Activated T-helper 17 cell treated with anti-CD3 and anti-CD28 coated beads, Interleukin-2, amount 50 U/mL, for 72 hours (primary cell): ENCODE data around the gene TNFRSF1B. TPM values are rescaled to one million over a fixed set of nuclear protein-coding genes. Genes with fewer than 3 reads are reported as not detected.
"Not testable (repeated sequence)": the region's sequence is repeated elsewhere in the genome, so short reads cannot be mapped to it uniquely, and the experiment has no call there.

Source experiments
- ATAC-seq: fragments of 150-1000 bp; cut with Tn5 transposase; replicated peaks from 2 replicates; pipeline ENCODE4 v1.10.0; 2021; ENCODE audit warnings: mild to moderate bottlenecking, moderate library complexity
- H3K27ac Mint-ChIP-seq: one replicate; pipeline ENCODE4 v1.8.0; 2022; ENCODE audit warnings: mixed read lengths
- H3K27me3 Mint-ChIP-seq: one replicate; pipeline ENCODE4 v1.8.0; 2022; ENCODE audit warnings: mixed read lengths
- H3K36me3 Mint-ChIP-seq: one replicate; pipeline ENCODE4 v1.8.0; 2022; ENCODE audit warnings: low read depth, mild to moderate bottlenecking, mixed read lengths
- H3K4me1 Mint-ChIP-seq: one replicate; pipeline ENCODE4 v1.8.0; 2022; ENCODE audit warnings: mixed read lengths
- H3K4me3 Mint-ChIP-seq: one replicate; pipeline ENCODE4 v1.8.0; 2022; ENCODE audit warnings: mild to moderate bottlenecking, mixed read lengths
- H3K9me3 Mint-ChIP-seq: one replicate; pipeline ENCODE4 v1.8.0; 2022; ENCODE audit warnings: mixed read lengths
- total RNA-seq, 2 donors: library from RNA; stranded (reverse); gene quantifications; one replicate each; pipeline ENCODE4 v1.2.3, GENCODE V29; 2022

TNFRSF1B gene
- total RNA-seq, 2 donors from 2014 or later: 291 to 379 TPM

DNA sequence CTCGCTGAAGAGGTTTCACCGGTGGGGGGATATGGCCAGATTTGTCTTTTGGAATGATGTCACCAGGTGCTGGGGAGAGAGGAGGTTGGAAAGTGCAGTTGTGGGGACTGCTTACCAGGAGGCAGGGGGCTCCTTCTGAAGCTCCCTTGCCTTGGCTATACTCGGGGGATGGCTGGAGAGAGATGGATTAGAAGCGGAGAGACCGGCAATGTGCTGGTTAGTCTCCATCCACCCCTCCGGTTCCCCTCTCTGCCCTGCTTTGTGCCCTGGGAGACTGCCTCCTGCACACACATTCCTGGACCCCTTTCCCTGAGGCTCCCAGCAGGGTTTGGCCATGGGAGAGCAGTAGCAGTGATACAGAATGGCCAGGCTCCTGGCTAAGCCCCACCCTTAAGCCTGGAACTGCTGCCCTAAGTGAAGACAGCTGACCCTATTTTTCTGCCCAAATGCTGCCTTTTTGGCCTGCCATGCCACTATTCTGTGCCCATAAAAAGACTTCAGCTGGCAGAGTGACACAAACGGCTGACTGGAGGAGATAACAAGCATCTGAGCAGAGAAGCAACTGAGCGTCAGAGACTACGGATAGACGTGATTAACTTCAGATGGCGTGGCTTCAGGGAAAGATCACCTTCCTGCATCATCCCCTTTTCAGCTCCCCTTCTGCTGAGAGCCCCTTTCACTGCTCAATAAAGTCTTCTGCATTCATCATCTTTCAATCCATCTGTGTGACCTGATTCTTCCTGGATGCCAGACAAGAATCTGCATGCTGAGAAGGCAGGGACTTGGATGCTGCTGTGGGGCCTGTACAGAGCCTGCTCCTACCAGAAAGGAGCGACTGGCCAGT, 48.5 kb downstream of the TNFRSF1B start:
- ATAC-seq: no peak
- peak overlapping the region; percentile 73 for H3K27ac Mint-ChIP-seq
- H3K9me3 Mint-ChIP-seq: no peaks in the 10 kb centered on the region
- H3K27me3 Mint-ChIP-seq: no peaks in the 10 kb centered on the region
- peaks cover 9% of the 10 kb centered on the region for H3K36me3 Mint-ChIP-seq
- H3K4me1 Mint-ChIP-seq: peaks cover 14% of the 10 kb centered on the region
- no peak overlapping the region for H3K4me3 Mint-ChIP-seq

DNA sequence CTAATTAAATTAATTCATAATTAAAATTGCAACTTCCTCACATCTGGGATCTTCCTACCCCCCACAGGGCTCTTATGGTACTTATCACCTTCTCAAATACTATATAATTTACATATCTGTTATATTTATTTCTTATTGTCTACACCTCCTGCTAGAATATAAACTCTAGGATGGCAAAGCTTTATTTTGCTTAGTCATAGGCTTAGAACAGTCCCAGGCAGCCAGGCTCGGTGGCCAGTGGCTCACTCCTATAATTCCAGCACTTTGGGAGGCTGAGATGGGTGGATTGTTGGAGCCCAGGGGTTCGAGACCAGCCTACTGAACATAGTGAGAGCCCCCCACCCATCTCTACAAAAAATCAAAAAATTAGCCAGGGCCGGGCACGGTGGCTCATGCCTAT, 53.0 kb downstream of the TNFRSF1B start:
- Mint-ChIP-seq H3K27me3 (no peaks in the 10 kb centered on the region), H3K27ac (no peak overlapping the region), H3K4me3 (no peak overlapping the region), H3K9me3 (peaks cover 3% of the 10 kb centered on the region), H3K36me3 (no peaks in the 10 kb centered on the region), H3K4me1 (no peaks in the 10 kb centered on the region)
- no peak for ATAC-seq

DNA sequence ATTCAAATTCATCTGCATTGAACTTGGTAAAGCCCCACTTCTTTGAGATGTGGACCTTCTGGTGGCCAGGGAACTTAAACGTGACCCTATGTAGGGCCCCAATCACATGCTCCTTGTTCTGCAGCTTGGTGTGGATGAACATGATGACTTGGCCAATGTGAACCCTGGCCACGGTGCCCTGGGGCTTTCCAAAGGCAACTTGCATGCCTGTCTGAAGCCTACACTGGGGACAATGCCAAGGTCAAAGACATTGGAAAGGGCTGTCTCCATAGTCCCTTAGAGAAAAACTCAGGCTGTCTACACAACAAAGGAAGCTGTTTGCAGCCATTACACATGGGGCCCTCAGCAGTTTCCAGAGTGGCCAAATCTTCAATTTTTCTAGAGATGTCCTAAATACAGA, 54.1 kb downstream of the TNFRSF1B start:
- Mint-ChIP-seq H3K27me3 (no peaks in the 10 kb centered on the region), H3K4me1 (no peaks in the 10 kb centered on the region), H3K27ac (no peak overlapping the region), H3K36me3 (no peaks in the 10 kb centered on the region), H3K9me3 (peaks cover 3% of the 10 kb centered on the region), H3K4me3 (no peak overlapping the region)
- ATAC-seq: no peak

DNA sequence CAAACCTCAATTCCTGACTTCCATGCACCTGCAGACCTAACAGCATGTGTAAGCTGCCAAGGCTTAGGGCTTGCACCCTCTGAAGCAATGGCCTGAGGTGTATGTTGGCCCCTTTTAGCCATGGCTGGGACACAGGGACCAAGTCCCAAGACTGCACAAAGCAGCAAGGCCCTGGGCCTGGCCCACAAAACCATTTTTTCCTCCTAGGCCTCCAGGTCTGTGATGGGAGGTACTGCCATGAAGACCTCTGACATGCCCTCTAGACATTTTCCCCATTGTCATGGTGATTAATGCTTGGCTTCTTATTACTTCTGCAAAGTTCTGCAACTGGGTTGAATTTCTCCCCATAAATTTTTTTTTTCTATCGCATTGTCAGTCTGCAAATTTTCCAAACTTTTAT, 55.9 kb downstream of the TNFRSF1B start:
- not testable (repeated sequence) for H3K36me3 Mint-ChIP-seq, H3K4me3 Mint-ChIP-seq, H3K27me3 Mint-ChIP-seq, ATAC-seq, H3K9me3 Mint-ChIP-seq, H3K27ac Mint-ChIP-seq, H3K4me1 Mint-ChIP-seq

DNA sequence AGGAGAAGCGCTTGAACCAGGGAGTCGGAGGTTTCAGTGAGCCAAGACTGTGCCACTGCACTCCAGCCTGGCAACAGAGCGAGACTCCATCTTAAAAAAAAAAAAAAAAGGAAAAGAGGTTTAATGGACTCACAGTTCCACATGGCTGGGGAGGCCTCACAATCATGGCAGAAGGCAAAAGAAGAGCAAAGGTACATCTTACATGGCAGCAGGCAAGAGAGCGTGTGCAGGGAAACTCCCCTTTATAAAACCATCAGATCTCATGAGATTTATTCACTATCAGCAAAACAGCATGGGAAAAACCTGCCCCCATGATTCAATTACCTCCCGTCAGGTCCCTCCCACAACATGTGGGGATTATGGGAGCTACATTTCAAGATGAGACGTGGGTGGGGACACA, 57.3 kb downstream of the TNFRSF1B start:
- ATAC-seq, H3K36me3 Mint-ChIP-seq: not testable (repeated sequence)

DNA sequence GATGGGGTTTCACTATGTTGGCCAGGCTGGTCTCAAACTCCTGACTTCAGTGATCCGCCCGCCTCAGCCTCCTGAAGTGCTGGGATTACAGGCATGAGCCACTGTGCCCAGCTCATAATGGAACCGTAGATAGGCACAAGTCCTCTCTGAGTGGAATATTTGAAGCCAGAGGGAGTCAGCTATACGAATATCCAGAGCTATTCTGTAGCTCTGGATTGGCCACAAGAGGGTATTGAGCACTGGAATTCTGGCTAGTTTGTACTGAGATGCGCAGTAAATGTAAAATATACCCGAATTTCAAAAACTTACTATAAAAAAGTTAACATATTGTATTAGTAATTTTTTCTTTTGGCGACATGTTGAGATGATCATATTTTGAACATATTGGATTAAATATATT, 62.2 kb downstream of the TNFRSF1B start:
- Mint-ChIP-seq H3K4me1 (no peaks in the 10 kb centered on the region), H3K4me3 (peak overlapping the region; percentile 63), H3K9me3 (no peaks in the 10 kb centered on the region), H3K36me3 (no peaks in the 10 kb centered on the region), H3K27ac (peak overlapping the region; percentile 77), H3K27me3 (no peaks in the 10 kb centered on the region)
- no peak for ATAC-seq

More for the DNA sequence above, 57.3 kb downstream of the TNFRSF1B start:
- H3K27me3 Mint-ChIP-seq, H3K27ac Mint-ChIP-seq, H3K9me3 Mint-ChIP-seq, H3K4me1 Mint-ChIP-seq, H3K4me3 Mint-ChIP-seq: not testable (repeated sequence)

DNA sequence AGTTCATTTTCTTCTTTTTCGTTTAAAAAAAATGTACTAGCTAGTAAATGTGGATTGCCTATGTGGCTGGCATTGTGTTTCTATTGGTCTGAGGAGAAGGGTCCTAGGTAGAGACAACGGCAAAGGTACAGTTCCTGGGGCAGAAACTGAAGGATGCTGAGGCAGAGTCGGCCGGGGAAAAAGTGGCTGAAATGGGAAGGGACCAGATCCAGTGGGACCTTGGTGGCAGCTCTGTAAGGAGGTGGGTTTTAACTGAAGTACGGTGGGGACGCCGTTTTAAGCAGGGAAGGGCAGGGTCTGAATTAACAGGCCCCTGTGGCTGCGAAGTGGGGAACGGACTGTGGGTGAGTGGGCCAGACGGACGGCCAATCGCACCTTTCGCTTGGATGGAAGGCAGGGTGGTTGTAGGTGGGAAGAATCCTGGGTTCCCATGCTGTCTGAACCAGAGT, 62.6 kb downstream of the TNFRSF1B start:
- ATAC-seq: peak; percentile 5
- H3K4me1 Mint-ChIP-seq: no peaks in the 10 kb centered on the region
- peak overlapping the region; percentile 77 for H3K27ac Mint-ChIP-seq

DNA sequence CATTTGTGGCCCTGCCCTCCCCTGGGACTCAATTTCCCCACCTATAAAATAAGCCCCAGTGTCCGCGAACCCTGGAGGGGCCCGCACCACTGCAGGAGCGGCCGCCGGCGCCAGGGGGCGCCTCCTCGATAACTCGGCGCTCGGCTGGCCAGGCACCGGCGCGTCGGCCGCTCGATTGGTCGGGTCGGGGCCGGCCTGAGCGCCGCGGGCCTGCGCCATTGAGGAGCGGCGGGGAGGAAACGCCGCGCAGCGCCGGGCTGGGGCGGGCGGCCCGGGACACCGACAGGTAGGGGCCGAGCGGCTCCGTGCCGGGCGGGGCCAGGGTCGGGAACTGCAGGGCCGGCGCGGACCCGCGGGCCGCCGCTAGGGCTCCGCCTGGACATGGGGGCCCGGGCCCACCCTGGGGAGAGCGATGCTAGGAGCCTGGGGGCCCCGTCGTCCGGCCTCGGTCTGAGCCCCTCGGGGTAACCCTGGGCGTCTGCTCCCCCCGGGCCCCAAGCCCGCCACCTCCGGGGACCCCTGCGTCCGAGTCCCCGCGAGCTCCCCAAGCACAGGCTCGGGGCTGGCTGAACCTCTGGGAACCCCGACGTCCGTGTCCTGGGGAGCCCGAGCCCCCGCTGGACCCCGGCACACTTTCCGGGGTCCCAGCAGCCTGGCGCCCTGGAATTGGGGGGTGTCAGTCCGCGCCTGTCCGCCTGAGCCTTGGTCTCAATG, 63.2 kb downstream of the TNFRSF1B start, which contains the start of gene VPS13D:
VPS13D (plus strand) TSS at position 196 of the 714 bp plus-strand sequence. CDS start 4,237 bp downstream, outside the sequence.
- Mint-ChIP-seq H3K27me3 (no peaks in the 10 kb centered on the region), H3K4me3 (peak within 1 kb of the TSS; percentile 72), H3K27ac (peak within 1 kb of the TSS; percentile 77), H3K9me3 (no peaks in the 10 kb centered on the region), H3K4me1 (no peaks in the 10 kb centered on the region), H3K36me3 (peaks cover 5% of the 10 kb centered on the region)
- peak; percentile 92 for ATAC-seq

More for the DNA sequence above, 62.6 kb downstream of the TNFRSF1B start:
- Mint-ChIP-seq H3K27me3 (no peaks in the 10 kb centered on the region), H3K4me3 (peak overlapping the region; percentile 63), H3K36me3 (no peaks in the 10 kb centered on the region), H3K9me3 (no peaks in the 10 kb centered on the region)

DNA sequence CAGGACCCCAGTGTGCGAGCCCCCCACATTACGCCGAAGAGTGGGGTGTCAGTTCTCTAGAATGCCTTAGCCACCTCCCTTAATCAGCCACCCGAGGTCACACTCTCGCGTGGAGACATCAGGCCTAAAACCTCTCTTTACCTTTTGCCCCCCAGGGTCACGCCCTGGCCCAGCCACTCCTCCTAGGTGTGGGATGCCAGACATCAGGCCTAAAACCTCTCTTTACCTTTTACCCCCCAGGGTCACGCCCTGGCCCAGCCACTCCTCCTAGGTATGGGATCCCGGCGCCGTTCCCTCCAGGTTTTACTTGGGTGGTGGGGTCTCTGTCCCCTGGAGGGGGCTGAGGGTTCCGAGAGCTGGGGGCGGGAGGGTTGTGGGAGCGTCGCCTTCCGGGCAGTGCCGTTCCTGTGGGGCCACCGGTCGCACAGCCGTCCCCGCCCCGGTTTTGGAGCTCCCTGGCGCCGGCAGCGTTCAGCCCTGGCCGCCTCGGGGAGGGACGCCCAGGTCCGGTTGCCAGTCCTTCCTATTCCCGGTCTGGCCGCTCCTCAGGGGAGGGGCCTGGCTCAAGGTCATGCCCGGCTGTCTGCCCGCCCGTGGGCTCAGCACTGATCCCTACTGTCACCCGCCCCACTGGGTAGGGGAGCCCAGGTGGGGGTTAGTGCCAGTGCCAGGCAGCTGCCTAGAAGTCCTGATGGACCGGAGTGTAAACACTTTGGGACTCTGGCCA, 63.9 kb downstream of the TNFRSF1B start:
- Mint-ChIP-seq H3K4me1 (no peaks in the 10 kb centered on the region), H3K4me3 (peak overlapping the region; percentile 72), H3K27me3 (no peaks in the 10 kb centered on the region), H3K27ac (peak overlapping the region; percentile 56), H3K36me3 (peaks cover 13% of the 10 kb centered on the region), H3K9me3 (no peaks in the 10 kb centered on the region)
- peak; percentile 15 for ATAC-seq

DNA sequence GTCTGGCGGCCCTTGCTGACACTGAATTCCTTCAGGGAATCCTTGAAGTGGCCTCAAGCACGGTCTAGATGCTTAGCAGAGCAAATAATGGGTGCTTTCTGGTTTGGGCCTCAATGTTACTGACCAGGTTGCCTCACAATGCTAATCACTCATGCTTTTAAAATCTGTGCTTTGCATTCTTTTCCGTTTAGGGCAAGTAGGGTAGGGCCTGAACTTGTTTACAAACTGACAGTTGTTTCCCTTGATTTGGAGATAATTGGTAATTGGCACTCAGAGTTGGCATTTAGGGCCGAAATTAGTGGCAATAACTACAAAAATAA, 64.4 kb downstream of the TNFRSF1B start:
- peaks cover 18% of the 10 kb centered on the region for H3K36me3 Mint-ChIP-seq
- no peaks in the 10 kb centered on the region for H3K9me3 Mint-ChIP-seq
- H3K27me3 Mint-ChIP-seq: no peaks in the 10 kb centered on the region
- H3K4me1 Mint-ChIP-seq: peaks cover 4% of the 10 kb centered on the region
- peak overlapping the region; percentile 72 for H3K4me3 Mint-ChIP-seq
- no peak for ATAC-seq
- no peak overlapping the region for H3K27ac Mint-ChIP-seq

DNA sequence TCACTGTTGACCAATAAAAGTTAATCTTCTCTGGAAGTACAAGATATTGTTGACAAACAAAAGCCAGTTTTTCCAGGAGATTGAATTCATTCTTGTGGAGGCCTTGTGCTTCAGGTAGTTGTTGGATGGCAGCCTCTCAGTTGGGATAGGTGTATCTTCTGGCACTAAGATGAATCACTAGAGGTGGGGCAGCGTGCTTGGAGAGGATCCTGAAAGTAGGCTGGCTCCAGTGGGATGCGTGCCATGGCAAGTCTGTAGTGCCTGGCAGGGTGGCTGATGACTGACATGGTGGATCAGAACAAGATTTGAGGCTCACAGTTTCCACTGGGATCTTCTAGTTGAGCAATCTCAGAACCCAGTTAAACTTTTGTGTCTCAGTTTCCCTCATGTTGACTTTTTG, 65.4 kb downstream of the TNFRSF1B start:
- ATAC-seq: peak; percentile 38
- Mint-ChIP-seq H3K27ac (no peak overlapping the region), H3K4me3 (peak overlapping the region; percentile 54), H3K36me3 (peaks cover 28% of the 10 kb centered on the region), H3K9me3 (no peaks in the 10 kb centered on the region), H3K27me3 (no peaks in the 10 kb centered on the region), H3K4me1 (peaks cover 4% of the 10 kb centered on the region)

DNA sequence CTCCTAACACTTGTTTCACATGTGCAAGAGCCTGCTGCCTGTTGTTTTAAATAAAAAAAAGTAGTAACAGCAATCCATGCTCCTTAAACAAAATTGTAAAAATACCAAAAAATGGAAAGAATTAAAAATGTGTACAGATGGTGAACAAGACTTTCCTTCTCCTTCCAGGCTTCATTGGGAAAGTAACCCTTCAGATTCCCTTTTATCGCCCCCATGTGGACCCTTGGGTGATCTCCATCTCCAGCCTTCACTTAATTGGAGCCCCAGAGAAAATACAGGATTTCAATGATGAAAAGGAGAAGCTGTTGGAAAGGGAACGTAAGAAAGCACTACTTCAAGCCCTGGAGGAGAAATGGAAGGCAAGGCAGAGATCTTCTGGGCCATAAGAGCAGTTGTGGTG, 77.3 kb downstream of the TNFRSF1B start:
- Mint-ChIP-seq H3K27ac (peak overlapping the region; percentile 6), H3K27me3 (no peaks in the 10 kb centered on the region), H3K4me3 (no peak overlapping the region), H3K36me3 (peaks cover 78% of the 10 kb centered on the region), H3K4me1 (no peaks in the 10 kb centered on the region), H3K9me3 (no peaks in the 10 kb centered on the region)
- ATAC-seq: no peak

DNA sequence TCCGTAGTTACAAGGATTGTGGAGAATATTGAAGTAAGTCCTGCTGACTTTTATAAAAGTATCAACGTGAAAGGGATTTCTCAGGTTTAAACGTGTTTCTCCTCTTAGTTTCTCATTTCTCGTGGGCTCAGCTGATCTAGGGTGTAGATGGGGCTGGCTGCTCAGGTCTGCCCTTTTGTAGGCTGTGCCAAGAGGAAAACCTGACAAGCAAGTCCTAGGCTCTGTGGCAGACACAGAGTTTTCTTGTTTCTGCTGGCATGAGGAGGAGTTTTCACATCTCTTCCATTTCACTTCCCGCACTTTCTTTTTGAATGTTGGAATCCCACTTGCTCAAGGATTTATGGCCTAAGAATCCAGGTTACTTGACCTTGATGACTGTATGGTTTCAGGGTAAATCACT, 77.8 kb downstream of the TNFRSF1B start:
- Mint-ChIP-seq H3K27me3 (no peaks in the 10 kb centered on the region), H3K4me1 (no peaks in the 10 kb centered on the region), H3K4me3 (no peak overlapping the region), H3K36me3 (peaks cover 83% of the 10 kb centered on the region), H3K9me3 (no peaks in the 10 kb centered on the region), H3K27ac (peak overlapping the region; percentile 6)
- no peak for ATAC-seq

DNA sequence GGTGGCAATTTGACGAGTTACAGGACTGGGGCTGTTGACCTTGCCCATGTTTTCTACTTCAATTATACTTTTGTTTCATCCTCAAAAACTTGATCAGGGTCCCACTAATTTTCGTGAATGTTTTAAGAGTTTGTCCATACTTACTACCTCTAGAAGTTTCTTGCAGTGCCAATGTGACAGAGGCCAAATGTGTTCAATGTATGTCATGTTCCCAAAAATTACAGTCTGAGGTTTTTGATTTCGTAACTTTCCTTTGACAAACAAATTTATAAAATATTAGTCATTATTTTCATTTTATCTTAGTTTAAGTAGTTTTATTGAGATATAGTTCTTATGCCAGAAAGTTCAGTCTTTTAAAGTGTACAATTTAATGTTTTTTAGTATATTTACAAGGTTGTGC, 78.3 kb downstream of the TNFRSF1B start:
- Mint-ChIP-seq H3K36me3 (peaks cover 88% of the 10 kb centered on the region), H3K9me3 (no peaks in the 10 kb centered on the region), H3K4me3 (no peak overlapping the region), H3K27me3 (no peaks in the 10 kb centered on the region), H3K27ac (no peak overlapping the region), H3K4me1 (no peaks in the 10 kb centered on the region)
- no peak for ATAC-seq
